GM18526 (cell line): Measurements from ENCODE around the gene ZBTB40.

ENCODE experiments used
- POLR2A ChIP-seq: IDR thresholded peaks from 3 replicates; pipeline ENCODE4 v1.6.1; 2011; ENCODE audit not compliant: insufficient read length; ENCODE audit errors: extremely low read depth

The ZBTB40 gene

DNA sequence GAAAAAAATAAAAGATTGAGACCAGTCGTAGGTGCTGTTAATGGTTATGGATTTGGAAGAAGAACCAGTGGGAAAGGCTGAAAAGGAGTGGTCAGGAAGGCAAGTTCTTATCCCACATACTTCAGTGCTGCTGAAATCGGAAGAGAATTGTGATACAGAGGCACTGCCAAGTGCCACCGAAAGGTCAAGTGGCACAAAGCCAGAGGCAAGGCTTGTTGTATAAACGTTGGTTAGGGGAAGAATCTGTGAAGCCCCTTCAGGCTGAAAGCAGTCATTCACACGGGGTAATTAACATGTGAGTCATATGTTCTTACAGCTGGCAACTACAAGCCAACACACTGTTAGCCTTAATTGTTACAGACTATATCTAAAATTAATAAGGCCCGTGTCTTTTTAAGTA, 48.8 kb downstream of the ZBTB40 start:
- no peak for TF ChIP-seq POLR2A

DNA sequence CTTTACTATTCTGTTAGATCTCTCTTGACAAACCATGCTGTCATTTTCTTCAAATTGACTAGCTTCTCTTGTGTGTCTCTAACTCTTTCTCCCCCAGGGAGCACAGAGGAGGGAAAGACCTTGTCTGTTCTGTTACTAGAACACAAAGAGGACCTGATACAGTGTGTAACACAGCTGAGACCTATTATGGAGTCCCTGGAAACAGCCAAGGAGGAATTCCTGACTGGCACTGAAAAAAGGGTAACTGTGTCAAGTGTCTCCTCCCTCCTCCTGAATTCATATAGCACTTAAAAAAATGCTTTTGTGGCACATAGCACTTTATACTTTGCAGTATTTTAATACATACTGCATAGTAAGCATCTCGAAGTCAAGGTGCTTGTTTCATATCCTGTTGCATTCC, 50.6 kb downstream of the ZBTB40 start:
- no peak for TF ChIP-seq POLR2A

DNA sequence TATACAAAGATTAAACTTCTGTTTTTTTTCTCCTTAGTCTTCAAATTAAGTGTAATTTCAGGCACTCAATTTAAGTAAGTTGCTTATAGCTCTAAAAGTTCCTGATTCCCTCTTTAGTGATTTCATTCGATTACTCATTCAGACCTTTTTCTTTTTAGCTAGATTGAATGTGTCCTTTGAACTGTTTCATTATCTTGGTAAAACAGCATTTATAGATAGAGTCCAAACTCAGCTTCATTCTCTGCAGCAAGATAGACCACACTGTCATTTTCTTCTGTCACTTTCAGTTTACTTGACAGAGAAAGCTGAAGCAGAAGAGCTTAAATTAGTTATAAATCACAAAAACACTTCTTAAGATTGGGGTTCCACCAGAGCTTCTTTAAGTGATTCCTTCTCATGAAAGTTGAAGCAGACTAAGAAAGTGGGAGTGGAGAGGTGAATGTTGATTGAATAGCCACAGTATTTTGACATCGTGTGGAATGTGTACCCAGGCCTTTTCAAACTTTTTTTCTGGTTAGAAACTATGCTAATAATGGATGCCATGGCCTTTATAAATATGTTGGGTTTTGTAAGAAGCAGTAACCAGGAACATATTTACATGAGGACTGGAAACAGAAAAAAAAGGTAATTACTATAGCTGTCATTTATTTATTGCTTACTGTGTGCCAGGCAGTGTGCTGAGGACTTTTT, 52.2 kb downstream of the ZBTB40 start:
- no peak for TF ChIP-seq POLR2A

DNA sequence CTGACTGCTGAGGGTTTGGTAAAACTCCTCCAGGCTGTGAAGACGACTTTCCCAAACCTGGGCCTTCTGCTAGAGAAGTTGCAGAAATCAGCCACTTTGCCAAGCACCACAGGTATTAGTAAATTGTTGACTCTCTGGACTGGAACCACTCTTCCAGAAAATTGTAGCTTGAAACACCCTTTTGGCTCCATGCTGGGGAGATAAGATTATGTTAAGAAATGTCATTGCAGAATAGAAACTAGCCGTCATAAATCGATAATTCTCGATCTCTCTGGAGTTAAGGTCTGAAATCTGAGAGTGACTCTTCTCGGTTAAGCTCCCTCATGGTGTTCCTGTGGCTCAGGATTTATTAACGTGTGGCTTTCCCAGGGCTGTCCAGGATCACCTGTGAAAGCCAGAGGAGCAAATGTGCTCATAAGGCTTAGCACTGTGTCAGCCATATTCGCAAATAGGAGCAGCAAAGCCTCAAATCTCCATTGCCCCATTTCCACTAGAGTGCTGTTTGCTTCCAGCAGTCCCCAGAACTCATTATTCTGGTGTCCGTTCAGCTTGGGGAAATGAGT, 54.6 kb downstream of the ZBTB40 start:
- no peak for TF ChIP-seq POLR2A

DNA sequence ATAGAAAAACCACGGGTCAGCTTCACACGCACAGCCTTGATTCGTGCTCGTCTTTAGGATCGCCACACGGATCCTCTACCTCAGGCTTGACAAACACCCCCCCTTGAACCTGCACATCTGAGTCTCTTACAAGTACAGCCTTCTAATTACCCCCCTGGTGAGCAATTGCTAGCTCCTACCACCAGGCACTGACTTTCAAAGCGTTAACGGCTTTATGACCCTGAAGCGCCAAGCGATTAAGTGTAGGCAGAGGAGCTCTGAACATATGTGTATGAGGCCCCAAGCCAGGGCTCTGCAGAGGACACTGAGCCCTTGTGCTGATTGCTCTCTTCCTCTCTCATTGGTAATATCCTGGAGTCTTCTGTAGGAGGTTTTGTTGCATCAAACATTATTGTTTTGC, 55.9 kb downstream of the ZBTB40 start:
- TF ChIP-seq POLR2A = no peak

DNA sequence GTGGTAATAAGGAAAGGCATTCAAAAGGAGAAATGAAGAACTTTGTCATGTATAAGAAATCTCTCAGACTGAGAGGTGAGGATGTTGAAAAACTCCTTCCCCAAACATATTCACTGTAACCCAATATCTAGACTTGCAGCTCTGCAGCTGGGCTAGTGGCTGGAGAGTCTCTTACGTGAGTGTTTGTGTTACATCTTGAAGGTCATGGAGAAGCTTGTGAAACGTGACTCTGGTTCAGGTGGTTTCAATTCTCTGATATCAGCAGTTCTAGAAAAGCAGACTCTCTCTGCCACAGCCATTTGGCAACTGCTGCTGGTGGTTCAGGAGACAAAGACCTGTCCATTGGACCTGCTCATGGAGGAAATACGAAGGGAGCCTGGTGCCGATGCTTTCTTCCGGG, 56.7 kb downstream of the ZBTB40 start:
- no peak for TF ChIP-seq POLR2A

DNA sequence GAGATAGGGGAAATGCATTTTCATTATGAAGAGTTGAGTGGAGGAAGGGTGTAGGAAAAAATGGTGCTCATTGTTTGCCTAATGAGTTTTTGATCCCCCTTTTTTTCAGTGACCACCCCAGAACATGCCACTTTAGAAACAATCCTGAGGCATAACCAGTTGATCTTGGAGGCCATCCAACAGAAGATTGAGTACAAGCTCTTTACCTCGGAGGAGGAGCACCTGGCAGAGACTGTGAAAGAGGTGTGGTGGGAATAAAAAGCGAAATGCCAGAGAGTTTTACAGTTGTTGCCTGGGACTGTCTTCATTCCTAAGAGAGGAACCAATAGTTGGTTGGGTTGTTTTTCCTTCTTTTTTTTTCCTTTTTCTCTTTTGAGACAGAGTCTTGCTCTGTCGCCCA, 57.3 kb downstream of the ZBTB40 start:
- no peak for TF ChIP-seq POLR2A

DNA sequence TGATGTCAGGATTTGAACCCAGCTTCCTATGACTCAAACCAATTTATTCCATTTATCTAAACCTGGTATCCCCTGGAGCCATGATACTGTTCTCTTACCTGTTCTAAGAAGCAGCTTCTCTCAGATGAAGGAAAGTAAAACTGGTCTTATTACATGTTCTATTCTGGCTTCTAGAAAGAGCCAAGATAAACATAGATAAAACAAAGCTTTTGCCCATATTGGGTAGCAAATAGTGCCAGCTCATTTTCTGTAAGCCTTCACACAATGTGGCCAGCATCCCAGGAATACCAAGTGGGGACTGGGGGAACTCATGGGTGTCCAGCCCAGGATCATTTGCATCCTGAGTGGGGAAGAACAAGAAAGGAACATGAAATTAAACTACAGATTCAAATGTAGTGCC, 58.2 kb downstream of the ZBTB40 start:
- no peak for TF ChIP-seq POLR2A

DNA sequence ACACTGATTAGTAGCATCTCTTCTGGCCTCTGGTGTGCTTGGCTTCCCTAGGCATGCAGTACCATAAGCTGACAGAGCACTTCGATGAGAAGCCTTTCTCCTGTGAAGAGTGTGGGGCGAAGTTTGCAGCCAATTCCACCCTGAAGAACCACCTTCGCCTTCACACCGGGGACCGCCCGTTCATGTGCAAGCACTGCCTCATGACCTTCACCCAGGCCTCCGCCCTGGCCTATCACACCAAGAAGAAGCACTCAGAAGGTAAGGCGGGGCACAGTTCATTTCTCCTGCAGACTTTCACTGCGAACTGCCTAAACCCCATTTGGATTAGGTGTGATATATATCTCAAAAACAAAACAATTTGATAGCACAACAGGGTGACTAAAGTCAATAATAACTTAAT, 61.2 kb downstream of the ZBTB40 start:
- TF ChIP-seq POLR2A = no peak

DNA sequence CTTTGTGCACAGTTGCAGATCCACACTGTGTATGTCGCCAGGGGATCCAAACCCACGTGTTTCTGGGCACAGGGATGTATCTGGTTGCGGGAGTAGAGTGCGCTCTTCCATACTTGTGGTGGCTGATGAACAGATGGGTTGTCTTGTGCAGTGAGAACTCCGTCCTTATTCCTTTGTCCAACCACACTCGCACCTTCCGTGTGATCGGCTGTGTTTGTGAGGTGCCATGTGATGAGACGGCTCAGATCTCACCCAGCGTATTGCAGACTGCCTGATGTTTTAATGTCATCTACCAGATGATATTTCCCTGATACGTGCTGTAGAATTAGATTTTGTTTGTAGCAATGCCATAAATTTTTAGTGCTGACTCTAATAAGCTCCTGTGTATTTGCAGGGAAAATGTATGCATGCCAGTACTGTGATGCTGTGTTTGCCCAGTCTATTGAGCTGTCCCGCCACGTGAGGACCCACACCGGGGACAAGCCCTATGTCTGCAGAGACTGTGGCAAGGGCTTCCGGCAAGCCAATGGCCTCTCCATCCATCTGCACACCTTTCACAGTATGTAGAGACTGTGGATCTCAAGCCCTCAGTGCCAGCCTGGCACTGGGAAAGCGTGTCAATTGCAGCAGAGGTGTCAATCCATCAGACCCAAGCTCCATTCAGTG, 65.4 kb downstream of the ZBTB40 start:
- no peak for TF ChIP-seq POLR2A

DNA sequence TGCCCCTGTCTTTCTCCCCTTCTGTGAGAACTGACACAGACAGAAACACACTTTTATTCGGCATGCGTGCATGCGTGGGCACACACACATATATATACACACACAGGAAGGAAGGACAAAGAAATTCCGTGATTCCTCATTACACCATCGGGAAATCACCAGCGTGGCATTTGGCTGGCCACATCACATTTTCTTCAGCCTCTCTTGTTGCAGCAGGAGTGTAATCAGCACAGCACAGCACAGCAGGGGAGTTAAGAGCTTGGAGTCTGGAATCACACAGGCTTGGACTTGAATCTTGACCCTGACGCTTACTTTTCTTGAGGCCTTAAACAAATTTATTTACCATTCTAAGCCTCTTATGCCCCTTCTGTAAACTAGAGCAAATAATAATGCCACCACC, 66.3 kb downstream of the ZBTB40 start:
- TF ChIP-seq POLR2A = no peak

DNA sequence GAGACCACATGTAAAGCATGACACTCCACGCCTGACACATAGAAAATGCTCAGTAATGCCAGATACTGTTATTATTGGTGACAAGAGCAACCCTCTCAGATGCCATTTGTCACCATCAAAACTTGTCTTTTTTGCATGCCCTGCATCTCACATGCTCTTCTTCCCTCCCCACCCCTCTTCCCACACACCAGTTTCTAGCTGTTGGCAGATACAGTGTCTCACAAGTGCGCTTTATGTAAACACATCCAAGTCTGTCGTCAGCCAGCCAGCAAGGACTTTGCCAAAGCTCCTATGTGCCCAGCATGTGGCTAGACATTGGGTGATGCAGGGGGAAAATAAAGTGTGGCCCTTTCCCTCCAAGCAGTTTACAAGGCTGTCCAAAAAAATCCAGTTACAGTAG, 66.7 kb downstream of the ZBTB40 start:
- no peak for TF ChIP-seq POLR2A

DNA sequence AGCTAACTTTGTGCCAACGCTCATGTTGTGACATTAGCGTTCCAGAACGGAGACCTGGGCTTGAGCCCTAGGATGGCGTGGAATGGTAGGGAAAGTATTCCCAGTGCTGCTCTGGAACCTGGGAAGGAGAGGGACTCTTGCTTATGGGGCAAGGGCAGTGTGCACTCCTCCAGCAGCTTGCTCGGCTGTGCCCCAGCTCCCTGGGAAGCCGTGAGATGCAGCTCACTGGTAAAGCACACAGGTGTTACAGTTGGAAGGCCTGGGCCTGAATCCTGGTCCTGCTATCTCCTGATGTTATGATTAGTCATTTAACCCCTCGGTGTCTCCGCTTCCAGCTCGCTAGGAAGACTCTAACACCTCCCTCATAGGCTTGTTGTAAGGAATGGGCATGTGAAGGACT, 69.2 kb downstream of the ZBTB40 start:
- TF ChIP-seq POLR2A = no peak

DNA sequence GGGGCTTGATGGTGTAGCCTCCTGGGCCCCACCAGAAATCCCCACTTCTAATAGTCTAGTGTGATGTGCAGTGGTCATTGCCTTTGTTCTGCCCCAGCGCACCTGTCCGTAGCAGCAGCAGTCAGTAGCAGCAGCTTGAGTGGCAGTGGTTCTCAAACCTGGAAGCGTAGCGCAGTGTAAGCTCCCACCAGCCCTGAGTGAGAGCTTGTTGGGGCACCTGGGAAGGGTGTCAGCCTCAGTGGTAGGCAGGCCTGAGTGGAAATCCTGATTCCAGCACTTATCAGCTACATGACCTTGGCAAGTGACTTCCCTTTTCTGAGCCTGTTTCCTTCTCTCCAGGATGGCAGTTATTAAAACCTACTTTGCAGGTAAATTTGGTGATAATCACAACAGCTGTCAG, 70.0 kb downstream of the ZBTB40 start:
- TF ChIP-seq POLR2A = no peak

DNA sequence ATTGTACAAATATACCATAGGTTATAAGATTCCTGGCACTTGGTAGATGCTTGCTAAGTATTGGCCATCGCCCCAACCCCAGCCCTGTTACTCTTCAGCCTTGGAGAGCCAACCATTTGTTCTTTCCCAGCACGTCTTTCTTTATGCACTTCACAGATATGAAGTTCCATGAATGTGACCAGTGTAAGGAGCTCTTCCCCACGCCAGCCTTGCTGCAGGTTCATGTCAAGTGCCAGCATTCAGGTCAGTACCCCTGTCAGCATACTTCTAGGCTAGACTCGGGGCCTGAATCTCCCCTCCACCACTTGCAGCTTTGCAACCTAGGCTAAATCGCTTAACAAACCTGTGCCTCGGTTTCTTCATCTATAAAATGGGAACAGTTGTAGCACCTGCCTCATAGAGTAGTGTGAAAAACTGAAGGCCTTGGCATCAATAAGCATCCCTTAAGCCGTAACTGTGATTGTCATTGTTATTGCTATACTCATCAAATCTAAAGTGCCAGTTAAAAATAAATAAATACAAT, 70.6 kb downstream of the ZBTB40 start:
- no peak for TF ChIP-seq POLR2A

DNA sequence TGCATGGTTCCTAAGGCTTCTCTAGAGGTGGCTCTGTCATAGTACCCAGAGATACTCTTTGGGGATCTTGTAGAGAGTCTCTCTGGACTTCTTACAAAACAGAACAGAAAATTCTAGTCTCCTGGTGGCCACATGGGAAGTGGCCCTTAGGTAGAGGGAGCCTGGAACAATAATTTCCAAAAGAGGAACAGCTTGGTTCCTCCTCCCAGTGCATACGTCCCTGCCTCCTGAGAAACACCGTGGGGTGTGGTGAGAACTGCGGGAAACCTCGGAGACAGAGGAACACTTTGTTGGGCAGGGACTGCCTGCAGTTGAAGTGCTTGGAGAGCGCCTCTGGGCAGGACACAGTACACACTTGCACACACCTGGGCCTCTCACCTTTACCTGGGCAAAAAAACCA, 72.8 kb downstream of the ZBTB40 start:
- TF ChIP-seq POLR2A = no peak

DNA sequence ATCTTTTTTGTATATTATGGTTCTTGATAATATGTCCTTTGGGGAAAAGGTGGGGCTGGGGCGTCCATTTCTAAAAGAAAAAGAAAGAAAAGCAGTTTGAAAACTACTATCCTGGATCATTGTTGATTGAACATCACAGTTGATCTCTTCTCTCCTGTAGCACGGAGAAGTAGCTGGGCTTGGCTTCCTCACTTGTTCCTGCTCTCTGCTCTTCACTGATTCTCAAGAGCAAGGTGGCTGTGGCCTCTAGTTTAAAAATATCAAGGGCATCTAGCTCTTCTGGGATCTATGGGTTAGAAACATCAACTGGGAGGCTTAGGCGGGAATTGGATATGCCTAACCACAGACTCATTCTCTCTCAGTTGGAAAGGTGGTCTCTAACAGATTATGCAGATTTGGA, 73.6 kb downstream of the ZBTB40 start:
- no peak for TF ChIP-seq POLR2A

DNA sequence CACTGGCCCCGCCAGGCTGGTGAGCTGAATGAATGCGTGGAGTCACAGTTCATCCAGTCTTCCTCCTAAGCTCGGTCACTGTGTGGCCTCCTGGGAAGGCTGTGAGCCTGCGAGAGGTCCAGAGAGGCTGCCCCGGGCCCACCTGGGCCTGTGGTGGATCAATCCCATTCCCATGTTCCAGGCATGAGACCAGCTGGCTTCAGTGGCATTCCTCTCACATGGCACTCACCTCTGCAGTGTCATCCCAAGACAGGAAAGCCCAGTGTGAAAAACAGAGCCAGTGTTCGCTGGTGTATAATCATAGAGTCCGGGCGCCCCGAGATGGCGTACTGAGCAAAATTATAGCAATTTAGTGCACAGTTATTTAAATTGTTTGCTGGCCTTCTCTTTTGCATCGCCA, 74.0 kb downstream of the ZBTB40 start:
- TF ChIP-seq POLR2A = no peak
